K562 (cell line): Measurements from ENCODE around the gene TNIK. TPM values are rescaled to one million over a fixed set of nuclear protein-coding genes. Genes with fewer than 3 reads are reported as not detected.
A peak's percentile ranks its signal among the peaks of the same experiment; 100 is the strongest.

Experiments used
- ATAC-seq: fragments of 200-7000 bp; cut with Tn5 transposase; 3 replicates; pipeline ENCODE4 v1.9.1; 2020; ENCODE audit warnings: moderate library complexity
- BruUV-seq: library from RNA; stranded (reverse); fragments of 400-500 nt; replicated peaks from 2 replicates; lab custom pipeline; 2021; lab: Mats Ljungman, UMichigan
- CTCF ChIA-PET: fragments of 300-600 bp; formaldehyde crosslinking; extraction: SDS; loops from one replicate; lab custom pipeline; 2021; ENCODE audit warnings: low intra/inter-chr PET ratio; lab: Yijun Ruan, JAX
- POLR2A ChIA-PET: fragments of 300-600, 350-650 bp; sonication (Branson Sonifier 250); formaldehyde crosslinking; extraction: SDS; loops from one replicate; lab custom pipeline; 2021; ENCODE audit warnings: antibody characterized with exemption, inconsistent platforms; lab: Yijun Ruan, JAX
- DNase-seq, 4 experiments: peaks; one replicate each; pipeline versions ENCODE4 v3.0.0 to v3.0.0-alpha.2; 2011 to 2018; ENCODE audit warnings: low spot score in 3 of 4, mixed read lengths in 3 of 4; ENCODE audit errors: extremely low read depth in 1 of 4
- FAIRE-seq: peaks from 2 replicates; lab custom pipeline; 2011; peaks lifted over from hg19 to GRCh38; lab: Jason Lieb, UNC
- H2AFZ ChIP-seq: 2 replicates; pipeline ENCODE4 v1.6.0; 2011; ENCODE audit warnings: low read depth, low read length, control low read depth, inconsistent platforms
- H3K27ac ChIP-seq: fragments of 200-600 bp; 3 replicates; pipeline ENCODE4 v1.8.0; 2011; ENCODE audit warnings: low read depth, mild to moderate bottlenecking, control low read depth, inconsistent platforms, low read length, moderate library complexity, mixed read lengths; ENCODE audit errors: extremely low read depth
- H3K27me3 ChIP-seq, 2 experiments: fragments of 300-600 bp in 1 of 2; 2 replicates in 1 of 2; 3 replicates in 1 of 2; pipeline versions ENCODE4 v1.6.0 to v1.8.0; 2011; ENCODE audit warnings: inconsistent platforms in 2 of 2, low read length in 2 of 2, mild to moderate bottlenecking in 1 of 2, mixed read lengths in 1 of 2, moderate library complexity in 1 of 2; ENCODE audit not compliant: control insufficient read depth in 2 of 2, insufficient read depth in 2 of 2
- H3K36me3 ChIP-seq: fragments of 300-600 bp; 3 replicates; pipeline ENCODE4 v1.8.0; 2011; ENCODE audit warnings: mild to moderate bottlenecking, low read length, inconsistent platforms; ENCODE audit not compliant: control insufficient read depth, insufficient read depth
- H3K4me1 ChIP-seq, 2 experiments: fragments of 200-600 bp in 1 of 2; replicated peaks in 1 of 2; 2 replicates in 1 of 2; 3 replicates in 1 of 2; pipeline versions ENCODE4 v1.5.1 to v1.8.0; 2011; ENCODE audit warnings: inconsistent platforms in 2 of 2, low read length in 2 of 2, mild to moderate bottlenecking in 1 of 2, mixed read lengths in 1 of 2, moderate library complexity in 1 of 2; ENCODE audit not compliant: control insufficient read depth in 2 of 2, insufficient read depth in 2 of 2
- H3K4me2 ChIP-seq: 2 replicates; pipeline ENCODE4 v1.6.1; 2011; ENCODE audit warnings: low read length, control low read depth, inconsistent platforms, mixed read lengths; ENCODE audit not compliant: insufficient read depth
- H3K4me3 ChIP-seq: fragments of 200-600 bp; sonication (generic), shearing (Covaris generic); 2 replicates; pipeline ENCODE4 v1.5.1; 2016; ENCODE audit warnings: control low read depth, inconsistent platforms
- H3K79me2 ChIP-seq: fragments of 200-600 bp; 3 replicates; pipeline ENCODE4 v1.8.0; 2011; ENCODE audit warnings: low read length, inconsistent platforms; ENCODE audit not compliant: control insufficient read depth, insufficient read depth
- H3K9ac ChIP-seq, 2 experiments: 2 replicates each; pipeline versions ENCODE4 v1.6.0 to v1.6.1; 2011; ENCODE audit warnings: low read depth in 2 of 2, low read length in 2 of 2, control low read depth in 1 of 2, inconsistent platforms in 1 of 2, mild to moderate bottlenecking in 1 of 2, mixed read lengths in 1 of 2; ENCODE audit not compliant: insufficient read depth in 1 of 2
- H3K9me1 ChIP-seq: one replicate; pipeline ENCODE4 v1.6.0; 2011; ENCODE audit warnings: inconsistent platforms, mild to moderate bottlenecking, low read length, moderate library complexity; ENCODE audit not compliant: control insufficient read depth, insufficient read depth
- H3K9me3 ChIP-seq: replicated peaks from 2 replicates; pipeline ENCODE4 v1.5.1; 2011; ENCODE audit warnings: low read depth, low read length, inconsistent platforms; ENCODE audit not compliant: control insufficient read depth, insufficient read depth
- H4K20me1 ChIP-seq: replicated peaks from 2 replicates; pipeline ENCODE4 v1.6.1; 2011; ENCODE audit warnings: low read length, inconsistent platforms, mixed read lengths; ENCODE audit not compliant: control insufficient read depth, insufficient read depth
- BHLHE40 ChIP-seq: IDR thresholded peaks from 2 replicates; pipeline ENCODE4 v1.6.1; 2011; ENCODE audit warnings: low read length, improper control_type of control experiment
- CREB1 ChIP-seq, 2 experiments: sonication (generic) in 1 of 2; formaldehyde crosslinking in 1 of 2; IDR thresholded peaks; 2 replicates each; pipeline versions ENCODE4 v1.6.1 to v1.8.0; 2012 to 2022; ENCODE audit warnings: inconsistent platforms in 1 of 2, mild to moderate bottlenecking in 1 of 2, missing genetic modification reagents in 1 of 2, moderate library complexity in 1 of 2
- DDX20 ChIP-seq: fragments of 450-650 bp; IDR thresholded peaks from 2 replicates; pipeline ENCODE4 v1.6.1; 2016; ENCODE audit warnings: missing genetic modification characterization, low read depth, mild to moderate bottlenecking, missing compliant biosample characterization, moderate library complexity
- GTF2A2 ChIP-seq: IDR thresholded peaks from 2 replicates; pipeline ENCODE4 v1.6.1; 2016; ENCODE audit warnings: mild to moderate bottlenecking, missing genetic modification characterization, missing compliant biosample characterization
- GTF2E2 ChIP-seq: fragments of 200-800 bp; sonication (Bioruptor generic); IDR thresholded peaks from 2 replicates; pipeline ENCODE4 v1.6.1; 2016; ENCODE audit warnings: missing genetic modification characterization, missing compliant biosample characterization
- KAT2B ChIP-seq: IDR thresholded peaks from one replicate; pipeline ENCODE4 v1.6.1; 2012; ENCODE audit warnings: low read depth, mild to moderate bottlenecking, control low read depth, inconsistent platforms, low read length, moderate library complexity
- KLF16 ChIP-seq: IDR thresholded peaks from 2 replicates; pipeline ENCODE4 v1.6.1; 2016; ENCODE audit warnings: antibody characterized with exemption
- MEF2A ChIP-seq: IDR thresholded peaks from 2 replicates; pipeline ENCODE4 v1.6.1; 2011; ENCODE audit warnings: low read depth, mild to moderate bottlenecking, low read length, moderate library complexity; ENCODE audit not compliant: control insufficient read depth
- ZBTB11 ChIP-seq, 3 experiments: fragments of 200-800 bp in 1 of 3; fragments of 250-450 bp in 1 of 3; fragments of 450-650 bp in 1 of 3; sonication (Bioruptor Pico) in 1 of 3; sonication (Bioruptor generic) in 1 of 3; formaldehyde crosslinking in 1 of 3; IDR thresholded peaks; 2 replicates each; pipeline versions ENCODE4 v1.6.1 to v1.8.0; 2016 to 2022; ENCODE audit warnings: mild to moderate bottlenecking in 2 of 3, missing genetic modification characterization in 2 of 3, missing compliant biosample characterization in 1 of 3, moderate library complexity in 1 of 3
- ZNF239 ChIP-seq: fragments of 250-450 bp; sonication (Bioruptor Pico); IDR thresholded peaks from 2 replicates; pipeline ENCODE4 v1.4.0; 2020; ENCODE audit warnings: mild to moderate bottlenecking
- ZNF354B ChIP-seq: fragments of 250-450 bp; sonication (Bioruptor Pico); IDR thresholded peaks from 2 replicates; pipeline ENCODE4 v1.4.0; 2020
- ZNF707 ChIP-seq: fragments of 250-450 bp; sonication (Bioruptor Pico); conservative IDR thresholded peaks from 2 replicates; pipeline ENCODE4 v1.8.0; 2022; ENCODE audit warnings: inconsistent platforms, mild to moderate bottlenecking, moderate library complexity
- WGBS: fragments of 100-300 bp; shearing (Covaris generic); methylation state at CpG from one replicate; pipeline ENCODE4 v1.1.6; 2016; ENCODE audit warnings: low coverage, mixed read lengths; ENCODE audit not compliant: insufficient coverage; ENCODE audit errors: missing lambda C conversion rate; 5-methylcytosine and 5-hydroxymethylcytosine counted together
- in situ Hi-C: fragments of 300-500 bp; cut with MboI; formaldehyde crosslinking; loops from 4 replicates; pipeline ENCODE4 v1.15.0; 2018; ENCODE audit warnings: inconsistent platforms, mixed read lengths
- intact Hi-C: fragments of 100-400 bp; cut with micrococcal nuclease; formaldehyde crosslinking; loops from 2 replicates; pipeline ENCODE4 v1.14.2; 2022
- polyA plus RNA-seq, 8 experiments: library from polyadenylated mRNA; depleted of rRNA in 4 of 8; stranded (reverse) in 5 of 8; unstranded in 3 of 8; fragments of >200 nt; fragmentation: Nextera tagmentation in 2 of 8; fragmentation: Illumina TruSeq in 1 of 8; extraction: Ambion mirVana in 2 of 8; extraction: Trizol in 1 of 8; gene quantifications; 2 replicates each; pipeline versions ENCODE4 v1.2.1 to v1.2.3, GENCODE V29; 2011 to 2014; ENCODE audit warnings: inconsistent platforms in 1 of 8, missing spikeins in 1 of 8
- total RNA-seq, 7 experiments: library from RNA; depleted of rRNA in 6 of 7; stranded (reverse); fragments of >200 nt in 6 of 7; fragmentation: Illumina TruSeq in 2 of 7; extraction: Trizol in 2 of 7; gene quantifications; 2 replicates each; pipeline versions ENCODE4 v1.2.1 to v1.2.3, GENCODE V29; 2011 to 2021; ENCODE audit warnings: low replicate concordance in 1 of 7

Gene TNIK
- total and polyA plus RNA-seq, 9 of the 15 experiments (the other 6 are each of a cell fraction or from before 2014, with no cell fraction given) = 6.6 to 39.0 (median 24.7) TPM

- in situ Hi-C loops = no loop called here
- BruUV-seq = no TSS peak
- Histone ChIP-seq H2AFZ (peak overlapping the region; percentile 27), H3K4me2 (no peak overlapping the region)
- FAIRE-seq = no peak
- TF ChIP-seq ZNF239 (CRISPR knock-in tag) (no peak), GTF2E2 (tag) (no peak), CREB1 (IDR thresholded peaks at IDR 0.05) (no peak), CREB1 (CRISPR knock-in tag; IDR thresholded peaks at IDR 0.05) (no peak), KLF16 (no peak), KAT2B (no peak), DDX20 (tag) (no peak), GTF2A2 (tag) (no peak), ZBTB11 (CRISPR knock-in tag; IDR thresholded peaks at IDR 0.05) (no peak), ZNF707 (CRISPR knock-in tag) (no peak), MEF2A (no peak), ZNF354B (CRISPR knock-in tag) (no peak), BHLHE40 (no peak)
- TF ChIP-seq, all 486 proteins: peak for 0
- Histone ChIP-seq H3K27me3 (no peaks in the 10 kb centered on the region), H3K27ac (no peak overlapping the region), H3K4me1 (no peaks in the 10 kb centered on the region), H3K9me1 (no peaks in the 10 kb centered on the region), H3K9me3 (no peaks in the 10 kb centered on the region), H3K4me3 (no peak overlapping the region), H3K36me3 (no peaks in the 10 kb centered on the region), H4K20me1 (no peaks in the 10 kb centered on the region), H3K9ac (no peak overlapping the region), H3K79me2 (no peaks in the 10 kb centered on the region)
- ChIA-PET POLR2A (no interaction called here), CTCF (no interaction called here)
- intact Hi-C loops = no loop called here
- ATAC-seq = no peak
- DNase-seq = no peak
- 83% methylated on average over 1 of the region's 1 CpG for WGBS
These were observed 20.8 kb upstream of the TNIK start for GRCh38 chr3:171481011-171481410.
